ENCODE measurements around the gene SLC10A4. TPM values are rescaled to one million over a fixed set of nuclear protein-coding genes. Genes with fewer than 3 reads are reported as not detected.

Gene SLC10A4
- total RNA-seq, 1 donor from 2014 or later = not detected

GRCh38 chr4:48490012-48490679, 7.0 kb downstream of the SLC10A4 start, which contains the start of gene ZAR1:
Gene ZAR1, plus strand, starts transcription at chr4:48490252. Its CDS starts 40 bp downstream, at chr4:48490292.
- TF ChIP-seq, protein P1, sequence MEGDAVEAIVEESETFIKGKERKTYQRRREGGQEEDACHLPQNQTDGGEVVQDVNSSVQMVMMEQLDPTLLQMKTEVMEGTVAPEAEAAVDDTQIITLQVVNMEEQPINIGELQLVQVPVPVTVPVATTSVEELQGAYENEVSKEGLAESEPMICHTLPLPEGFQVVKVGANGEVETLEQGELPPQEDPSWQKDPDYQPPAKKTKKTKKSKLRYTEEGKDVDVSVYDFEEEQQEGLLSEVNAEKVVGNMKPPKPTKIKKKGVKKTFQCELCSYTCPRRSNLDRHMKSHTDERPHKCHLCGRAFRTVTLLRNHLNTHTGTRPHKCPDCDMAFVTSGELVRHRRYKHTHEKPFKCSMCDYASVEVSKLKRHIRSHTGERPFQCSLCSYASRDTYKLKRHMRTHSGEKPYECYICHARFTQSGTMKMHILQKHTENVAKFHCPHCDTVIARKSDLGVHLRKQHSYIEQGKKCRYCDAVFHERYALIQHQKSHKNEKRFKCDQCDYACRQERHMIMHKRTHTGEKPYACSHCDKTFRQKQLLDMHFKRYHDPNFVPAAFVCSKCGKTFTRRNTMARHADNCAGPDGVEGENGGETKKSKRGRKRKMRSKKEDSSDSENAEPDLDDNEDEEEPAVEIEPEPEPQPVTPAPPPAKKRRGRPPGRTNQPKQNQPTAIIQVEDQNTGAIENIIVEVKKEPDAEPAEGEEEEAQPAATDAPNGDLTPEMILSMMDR (IDR thresholded peaks at IDR 0.05; ENCODE audit: insufficient read depth, low read length, severe bottlenecking) = no peak
- no peak for DNase-seq (ENCODE audit: low read depth)
- no peak for FAIRE-seq
- Histone ChIP-seq H3K27me3 (ENCODE audit: control insufficient read depth, insufficient read depth, low read length) (peaks cover 23% of the 10 kb centered on the region), H3K36me3 (ENCODE audit: control insufficient read depth, insufficient read depth, low read length) (no peaks in the 10 kb centered on the region), H3K4me3 (ENCODE audit: low read depth, low read length) (peak within 1 kb of the TSS; percentile 27)

DNA sequence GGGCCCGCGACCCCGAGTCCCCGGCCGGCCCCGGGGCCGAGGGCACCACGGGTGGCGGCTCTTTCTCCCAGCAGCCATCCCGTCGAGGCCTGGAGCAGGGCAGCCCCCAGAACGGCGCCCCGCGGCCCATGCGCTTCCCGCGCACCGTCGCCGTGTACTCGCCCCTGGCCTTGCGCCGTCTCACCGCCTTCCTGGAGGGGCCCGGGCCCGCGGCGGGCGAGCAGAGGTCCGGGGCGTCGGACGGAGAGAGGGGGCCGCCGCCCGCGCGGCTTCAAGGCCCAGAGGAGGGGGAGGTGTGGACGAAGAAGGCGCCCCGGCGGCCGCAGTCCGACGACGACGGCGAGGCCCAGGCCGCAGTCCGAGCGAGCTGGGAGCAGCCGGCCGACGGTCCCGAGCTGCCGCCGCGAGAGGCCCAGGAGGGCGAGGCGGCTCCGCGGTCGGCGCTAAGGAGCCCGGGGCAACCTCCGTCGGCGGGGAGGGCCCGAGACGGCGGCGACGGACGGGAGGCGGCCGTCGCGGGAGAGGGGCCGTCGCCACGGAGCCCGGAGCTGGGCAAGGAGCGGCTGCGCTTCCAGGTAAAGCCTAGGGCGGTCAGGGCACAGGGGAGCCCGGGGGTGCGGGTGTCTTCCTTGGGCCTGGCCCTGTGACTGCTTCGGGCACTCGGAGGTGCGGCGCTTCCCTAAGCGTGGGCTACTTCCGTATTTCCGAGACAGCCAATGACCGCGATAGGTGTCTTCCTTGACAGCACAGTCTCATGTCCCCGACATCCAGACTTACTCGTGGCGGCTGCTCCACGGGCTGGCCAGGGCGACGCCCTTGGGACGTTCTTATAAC, 7.8 kb downstream of the SLC10A4 start:
- peaks cover 23% of the 10 kb centered on the region for H3K27me3 ChIP-seq (ENCODE audit: control insufficient read depth, insufficient read depth, low read length)

GRCh38 chr4:48491514-48492176, 8.5 kb downstream of the SLC10A4 start:
- Histone ChIP-seq H3K4me3 (ENCODE audit: low read depth, low read length) (no peak overlapping the region), H3K36me3 (ENCODE audit: control insufficient read depth, insufficient read depth, low read length) (no peaks in the 10 kb centered on the region), H3K27me3 (ENCODE audit: control insufficient read depth, insufficient read depth, low read length) (peaks cover 23% of the 10 kb centered on the region)
- DNase-seq (ENCODE audit: low read depth) (no peak), FAIRE-seq (no peak)
- TF ChIP-seq, protein P1 (IDR thresholded peaks at IDR 0.05; ENCODE audit: insufficient read depth, low read length, severe bottlenecking) = no peak

More for the DNA sequence above, 7.8 kb downstream of the SLC10A4 start:
- TF ChIP-seq, protein P1 (IDR thresholded peaks at IDR 0.05; ENCODE audit: insufficient read depth, low read length, severe bottlenecking) = no peak
- H3K4me3 ChIP-seq (ENCODE audit: low read depth, low read length) = no peak overlapping the region
- no peak for DNase-seq (ENCODE audit: low read depth)
- H3K36me3 ChIP-seq (ENCODE audit: control insufficient read depth, insufficient read depth, low read length) = no peaks in the 10 kb centered on the region
- no peak for FAIRE-seq

DNA sequence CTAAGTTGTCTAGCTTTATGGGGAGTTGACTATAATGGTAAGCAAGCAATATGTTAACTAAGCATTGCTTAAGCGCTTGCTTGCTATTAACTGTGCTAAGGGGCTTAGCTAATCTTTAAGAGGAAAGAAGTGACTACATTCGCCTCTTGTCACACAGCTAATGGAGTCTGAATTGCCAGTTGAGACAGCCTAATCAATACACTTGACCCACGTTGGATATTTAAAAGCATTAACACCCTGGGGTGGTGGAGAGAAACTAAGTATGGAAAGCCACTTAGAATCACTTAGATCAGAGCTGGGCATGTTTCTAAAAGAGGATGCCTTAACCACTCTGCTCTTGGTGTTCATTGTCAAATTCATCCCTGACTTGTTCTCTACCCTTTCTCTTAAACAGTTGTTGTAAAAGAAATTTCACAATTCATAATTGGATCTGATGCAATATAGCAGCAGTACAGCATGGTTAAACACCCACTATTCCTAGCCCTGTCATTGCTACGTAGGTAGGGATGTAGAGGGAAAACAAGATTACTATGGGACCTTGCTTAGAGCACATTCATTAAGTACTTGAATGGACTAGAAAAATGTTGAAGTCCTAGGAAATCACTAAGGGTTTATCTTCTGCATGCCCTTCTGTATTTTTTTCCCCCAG, 10.4 kb downstream of the SLC10A4 start:
- no peak for FAIRE-seq
- DNase-seq (ENCODE audit: low read depth) = no peak
- H3K4me3 ChIP-seq (ENCODE audit: low read depth, low read length) = no peak overlapping the region
- peaks cover 16% of the 10 kb centered on the region for H3K27me3 ChIP-seq (ENCODE audit: control insufficient read depth, insufficient read depth, low read length)
- TF ChIP-seq, protein P1 (IDR thresholded peaks at IDR 0.05; ENCODE audit: insufficient read depth, low read length, severe bottlenecking) = no peak
- H3K36me3 ChIP-seq (ENCODE audit: control insufficient read depth, insufficient read depth, low read length) = no peaks in the 10 kb centered on the region

DNA sequence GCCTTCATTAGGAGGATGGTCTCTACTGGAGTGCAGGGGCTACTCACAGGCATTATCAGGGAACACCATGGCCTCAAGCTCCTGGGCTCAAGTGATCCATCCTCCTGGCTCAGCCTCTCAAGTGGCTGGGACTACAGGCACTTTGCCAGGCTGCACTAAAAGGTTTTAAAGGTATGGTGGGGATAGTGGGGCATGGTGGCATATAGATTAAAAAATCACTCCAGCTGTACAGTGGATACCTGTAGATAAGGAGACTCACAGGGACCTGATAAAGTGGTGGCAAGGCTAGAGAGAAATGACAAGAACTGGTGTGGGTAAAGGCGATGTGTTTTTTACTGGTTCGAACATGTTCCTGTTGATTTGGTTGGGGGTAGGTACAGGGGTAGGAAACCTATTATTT, 12.8 kb downstream of the SLC10A4 start:
- H3K36me3 ChIP-seq (ENCODE audit: control insufficient read depth, insufficient read depth, low read length) = no peaks in the 10 kb centered on the region
- no peak for DNase-seq (ENCODE audit: low read depth)
- FAIRE-seq = no peak
- H3K27me3 ChIP-seq (ENCODE audit: control insufficient read depth, insufficient read depth, low read length) = peaks cover 7% of the 10 kb centered on the region
- TF ChIP-seq, protein P1 (IDR thresholded peaks at IDR 0.05; ENCODE audit: insufficient read depth, low read length, severe bottlenecking) = no peak
- no peak overlapping the region for H3K4me3 ChIP-seq (ENCODE audit: low read depth, low read length)

Measured in bronchial epithelial cell (primary cell).